Activated naive CD4-positive, alpha-beta T cell treated with anti-CD3 and anti-CD28 coated beads, Interleukin-2, amount 10 ng/mL, durations not matched to agents 7 days and 5 days (primary cell): Measurements from ENCODE around the gene WASF2.
"Not testable (repeated sequence)": the region's sequence is repeated elsewhere in the genome, so short reads cannot be mapped to it uniquely, and the experiment has no call there.

Experiments
- CTCF ChIA-PET: fragments of 350-600 bp; sonication (Branson Sonifier 250); formaldehyde crosslinking; loops from one replicate; lab custom pipeline; 2021; ENCODE audit warnings: antibody characterized with exemption; lab: Charles Lee
- DNase-seq: peaks from one replicate; pipeline ENCODE4 v3.0.0-alpha.2; 2020
- H3K27ac Mint-ChIP-seq: one replicate; pipeline ENCODE4 v1.8.0; 2021; ENCODE audit warnings: mild to moderate bottlenecking, moderate library complexity, mixed read lengths
- H3K27me3 Mint-ChIP-seq: one replicate; pipeline ENCODE4 v1.8.0; 2021; ENCODE audit warnings: mild to moderate bottlenecking, mixed read lengths
- H3K36me3 Mint-ChIP-seq: one replicate; pipeline ENCODE4 v1.8.0; 2021; ENCODE audit warnings: mixed read lengths
- H3K4me1 Mint-ChIP-seq: one replicate; pipeline ENCODE4 v1.8.0; 2021; ENCODE audit warnings: mixed read lengths
- H3K4me3 Mint-ChIP-seq: one replicate; pipeline ENCODE4 v1.8.0; 2021; ENCODE audit warnings: mild to moderate bottlenecking, moderate library complexity, mixed read lengths
- H3K9me3 Mint-ChIP-seq: one replicate; pipeline ENCODE4 v1.8.0; 2021; ENCODE audit warnings: mixed read lengths

The WASF2 gene

GRCh38 chr1:27395441-27396195 is 94.3 kb downstream of the WASF2 start:
- CTCF ChIA-PET = interaction anchor here (0.6 to 19.8 kb wide), 19 partner anchors 12 to 350 kb away, joined by 3 to 536 read pairs (median 4); partner anchors contain the start of genes AHDC1 and MAP3K6
- H3K4me3 Mint-ChIP-seq = no peak overlapping the region
- no peaks in the 10 kb centered on the region for H3K9me3 Mint-ChIP-seq

GRCh38 chr1:27394925-27395324 is 95.0 kb downstream of the WASF2 start:
- H3K9me3 Mint-ChIP-seq = no peaks in the 10 kb centered on the region
- peaks cover 23% of the 10 kb centered on the region for H3K27me3 Mint-ChIP-seq
- H3K36me3 Mint-ChIP-seq = no peaks in the 10 kb centered on the region
- CTCF ChIA-PET = interaction anchor here (0.9 to 19.8 kb wide), 16 partner anchors 13 to 349 kb away, joined by 3 to 536 read pairs (median 5); partner anchors contain the start of genes AHDC1 and MAP3K6
- peaks cover 22% of the 10 kb centered on the region for H3K4me1 Mint-ChIP-seq
- H3K27ac Mint-ChIP-seq = no peak overlapping the region
- DNase-seq = no peak
- H3K4me3 Mint-ChIP-seq = no peak overlapping the region

More at GRCh38 chr1:27395441-27396195, 94.3 kb downstream of the WASF2 start:
- Mint-ChIP-seq H3K4me1 (peaks cover 22% of the 10 kb centered on the region), H3K27me3 (peaks cover 18% of the 10 kb centered on the region), H3K27ac (no peak overlapping the region), H3K36me3 (no peaks in the 10 kb centered on the region)
- DNase-seq = peak; percentile 88

GRCh38 chr1:27394282-27394658 is 95.7 kb downstream of the WASF2 start:
- DNase-seq = no peak
- H3K27ac Mint-ChIP-seq = no peak overlapping the region
- peaks cover 22% of the 10 kb centered on the region for H3K4me1 Mint-ChIP-seq
- H3K4me3 Mint-ChIP-seq = peak overlapping the region; percentile 38
- H3K9me3 Mint-ChIP-seq = no peaks in the 10 kb centered on the region
- peaks cover 25% of the 10 kb centered on the region for H3K27me3 Mint-ChIP-seq
- CTCF ChIA-PET = interaction anchor here (1.4 to 19.8 kb wide), 9 partner anchors 28 to 348 kb away, joined by 4 to 536 read pairs (median 7); partner anchors contain the start of genes AHDC1 and MAP3K6
- no peaks in the 10 kb centered on the region for H3K36me3 Mint-ChIP-seq

- Mint-ChIP-seq H3K4me3 (peak overlapping the region; percentile 71), H3K27me3 (peaks cover 28% of the 10 kb centered on the region), H3K4me1 (peaks cover 22% of the 10 kb centered on the region), H3K27ac (no peak overlapping the region), H3K9me3 (no peaks in the 10 kb centered on the region), H3K36me3 (no peaks in the 10 kb centered on the region)
- no peak for DNase-seq
- CTCF ChIA-PET = interaction anchor here (1.0 to 19.8 kb wide), 5 partner anchors 37 to 348 kb away, joined by 3 to 536 read pairs (median 6); no protein-coding TSS in a partner anchor
These were observed 96.2 kb downstream of the WASF2 start for GRCh38 chr1:27393641-27394281.

GRCh38 chr1:27392778-27393635 is 97.0 kb downstream of the WASF2 start:
- H3K4me3 Mint-ChIP-seq = peak overlapping the region; percentile 71
- DNase-seq = no peak
- CTCF ChIA-PET = interaction anchor here (1.0 to 19.8 kb wide), 3 partner anchors 61 to 213 kb away, joined by 3 to 536 read pairs (median 6); no protein-coding TSS in a partner anchor
- no peaks in the 10 kb centered on the region for H3K36me3 Mint-ChIP-seq
- no peak overlapping the region for H3K27ac Mint-ChIP-seq
- no peaks in the 10 kb centered on the region for H3K9me3 Mint-ChIP-seq
- H3K27me3 Mint-ChIP-seq = peaks cover 35% of the 10 kb centered on the region
- peaks cover 22% of the 10 kb centered on the region for H3K4me1 Mint-ChIP-seq

GRCh38 chr1:27392096-27392777 is 97.7 kb downstream of the WASF2 start, which contains the start of gene GPR3:
Gene GPR3 (plus strand): TSS chr1:27392622. CDS start chr1:27393799, 1,177 bp downstream.
- Mint-ChIP-seq H3K27ac (peak within 1 kb of the TSS; percentile 55), H3K36me3 (no peaks in the 10 kb centered on the region), H3K9me3 (no peaks in the 10 kb centered on the region), H3K27me3 (peaks cover 35% of the 10 kb centered on the region), H3K4me3 (peak within 1 kb of the TSS; percentile 71), H3K4me1 (peaks cover 22% of the 10 kb centered on the region)
- DNase-seq = peak; percentile 96
- CTCF ChIA-PET = interaction anchor here (0.6 to 19.8 kb wide), 9 partner anchors 10 to 271 kb away, joined by 3 to 536 read pairs (median 4); partner anchors contain the start of genes MAP3K6 and SYTL1

- peak overlapping the region; percentile 68 for H3K4me3 Mint-ChIP-seq
- H3K36me3 Mint-ChIP-seq = no peaks in the 10 kb centered on the region
- DNase-seq = peak; percentile 43
- no peaks in the 10 kb centered on the region for H3K9me3 Mint-ChIP-seq
- H3K27me3 Mint-ChIP-seq = peaks cover 40% of the 10 kb centered on the region
- CTCF ChIA-PET = interaction anchor here (1.0 to 19.8 kb wide), 13 partner anchors 10 to 346 kb away, joined by 3 to 536 read pairs (median 4); partner anchors contain the start of gene SYTL1
- H3K27ac Mint-ChIP-seq = peak overlapping the region; percentile 55
- H3K4me1 Mint-ChIP-seq = peaks cover 22% of the 10 kb centered on the region
These were observed 98.4 kb downstream of the WASF2 start for GRCh38 chr1:27391511-27392095.

- DNase-seq = peak; percentile 87
- Mint-ChIP-seq H3K4me3 (no peak overlapping the region), H3K27ac (no peak overlapping the region), H3K27me3 (peaks cover 50% of the 10 kb centered on the region), H3K36me3 (no peaks in the 10 kb centered on the region), H3K4me1 (peaks cover 16% of the 10 kb centered on the region), H3K9me3 (no peaks in the 10 kb centered on the region)
- CTCF ChIA-PET = interaction anchor here (0.7 to 19.8 kb wide), 13 partner anchors 10 to 343 kb away, joined by 3 to 536 read pairs (median 5); partner anchors contain the start of gene MAP3K6
These were observed 101.5 kb downstream of the WASF2 start for GRCh38 chr1:27388337-27389005.

- DNase-seq, H3K4me3 Mint-ChIP-seq, H3K4me1 Mint-ChIP-seq, H3K27ac Mint-ChIP-seq, H3K9me3 Mint-ChIP-seq, H3K36me3 Mint-ChIP-seq: not testable (repeated sequence)
- CTCF ChIA-PET = interaction anchor here (1.0 to 19.8 kb wide), 5 partner anchors 18 to 220 kb away, joined by 3 to 536 read pairs (median 15); partner anchors contain the start of gene MAP3K6
- peaks cover 59% of the 10 kb centered on the region for H3K27me3 Mint-ChIP-seq
These were observed 105.2 kb downstream of the WASF2 start for GRCh38 chr1:27384797-27385196.

- no peaks in the 10 kb centered on the region for H3K4me1 Mint-ChIP-seq
- DNase-seq = no peak
- H3K36me3 Mint-ChIP-seq = no peaks in the 10 kb centered on the region
- CTCF ChIA-PET = interaction anchor here (0.6 to 19.8 kb wide), 5 partner anchors 17 to 341 kb away, joined by 3 to 536 read pairs (median 5); partner anchors contain the start of gene MAP3K6
- peaks cover 53% of the 10 kb centered on the region for H3K27me3 Mint-ChIP-seq
- no peak overlapping the region for H3K27ac Mint-ChIP-seq
- no peaks in the 10 kb centered on the region for H3K9me3 Mint-ChIP-seq
- no peak overlapping the region for H3K4me3 Mint-ChIP-seq
These were observed 106.3 kb downstream of the WASF2 start for GRCh38 chr1:27383661-27384060.

GRCh38 chr1:27383039-27383605 is 106.8 kb downstream of the WASF2 start, which contains the start of gene CD164L2:
Gene CD164L2 (minus strand): TSS chr1:27383333. CDS start chr1:27383239, 94 bp downstream.
- Mint-ChIP-seq H3K4me3 (no peak within 1 kb of the TSS), H3K4me1 (no peaks in the 10 kb centered on the region), H3K27ac (no peak within 1 kb of the TSS), H3K27me3 (peaks cover 47% of the 10 kb centered on the region), H3K9me3 (no peaks in the 10 kb centered on the region), H3K36me3 (no peaks in the 10 kb centered on the region)
- peak; percentile 71 for DNase-seq
- CTCF ChIA-PET = interaction anchor here (0.6 to 19.8 kb wide), 7 partner anchors 12 to 385 kb away, joined by 3 to 536 read pairs (median 4); partner anchors contain the start of gene MAP3K6
